H1 (cell line): Measurements from ENCODE around the gene GNB1. TPM values are rescaled to one million over a fixed set of nuclear protein-coding genes. Genes with fewer than 3 reads are reported as not detected.

Experiments
- BRCA1 ChIP-seq: IDR thresholded peaks from 2 replicates; pipeline ENCODE4 v1.6.1; 2012; ENCODE audit warnings: low read depth, low read length, improper control_type of control experiment
- CHD7 ChIP-seq: fragments of 300-600 bp; sonication (generic); IDR thresholded peaks from 2 replicates; pipeline ENCODE4 v1.7.1; 2012; ENCODE audit warnings: low read length, moderate library complexity, mild to moderate bottlenecking, inconsistent platforms; ENCODE audit not compliant: insufficient replicate concordance
- CREB1 ChIP-seq: IDR thresholded peaks from 2 replicates; pipeline ENCODE4 v1.6.1; 2012; ENCODE audit warnings: inconsistent platforms
- EZH2 ChIP-seq: fragments of 200-600 bp; sonication (generic); IDR thresholded peaks from 2 replicates; pipeline ENCODE4 v1.7.1; 2012; ENCODE audit warnings: low read depth, mild to moderate bottlenecking, moderate library complexity, low read length, inconsistent platforms; ENCODE audit not compliant: severe bottlenecking
- GTF2F1 ChIP-seq: IDR thresholded peaks from 2 replicates; pipeline ENCODE4 v1.6.1; 2012; ENCODE audit warnings: low read depth, low read length, improper control_type of control experiment, borderline replicate concordance
- SIX5 ChIP-seq: IDR thresholded peaks from 2 replicates; pipeline ENCODE4 v1.6.1; 2011; ENCODE audit warnings: mild to moderate bottlenecking, low read depth, low read length
- SP1 ChIP-seq: IDR thresholded peaks from 2 replicates; pipeline ENCODE4 v1.6.1; 2011; ENCODE audit warnings: low read depth, low read length
- TAF1 ChIP-seq: IDR thresholded peaks from 2 replicates; pipeline ENCODE4 v1.6.1; 2011; ENCODE audit warnings: mild to moderate bottlenecking, low read depth, low read length
- polyA plus RNA-seq, 7 experiments: library from polyadenylated mRNA; depleted of rRNA in 3 of 7; stranded (reverse) in 5 of 7; unstranded in 2 of 7; fragments of >200 nt in 5 of 7; fragments of 200-250 nt in 2 of 7; gene quantifications; 1 replicate in 5 of 7; 2 replicates in 1 of 7; 4 replicates in 1 of 7; pipeline versions ENCODE4 v1.2.1 to v1.2.3, GENCODE V29; 2011 to 2013; ENCODE audit warnings: missing spikeins in 2 of 7, mixed read lengths in 2 of 7
- total RNA-seq: library from RNA; stranded (reverse); fragmentation: NEBNext Ultra II Directional; extraction: Animal tissue kit (Norgen Biotek cat#: 25700); gene quantifications from 2 replicates; pipeline ENCODE4 v1.2.1, GENCODE V29; 2021
- TF ChIP-seq, protein P1 (sequence below): IDR thresholded peaks from 2 replicates; pipeline ENCODE4 v1.6.1; 2011; ENCODE audit warnings: low read depth, mild to moderate bottlenecking, low read length; ENCODE audit not compliant: insufficient read depth

GNB1 gene
- total and polyA plus RNA-seq, 2 of the 8 experiments (the other 6 are each of a cell fraction or from before 2014, with no cell fraction given): 343 to 382 TPM

- TF ChIP-seq CHD7: no peak
- no peak for TF ChIP-seq GTF2F1
- no peak for TF ChIP-seq BRCA1
- no peak for TF ChIP-seq CREB1
- TF ChIP-seq EZH2: no peak
- TF ChIP-seq, protein P1, sequence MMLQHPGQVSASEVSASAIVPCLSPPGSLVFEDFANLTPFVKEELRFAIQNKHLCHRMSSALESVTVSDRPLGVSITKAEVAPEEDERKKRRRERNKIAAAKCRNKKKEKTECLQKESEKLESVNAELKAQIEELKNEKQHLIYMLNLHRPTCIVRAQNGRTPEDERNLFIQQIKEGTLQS: no peak
- TF ChIP-seq SIX5: no peak
- TF ChIP-seq SP1: no peak
- no peak for TF ChIP-seq TAF1
Observed at GRCh38 chr1:1929639-1930545, 39.0 kb upstream of the GNB1 start (continued).
